CD4-positive, alpha-beta T cell (primary cell): Measurements from ENCODE around the gene PRKAR1A. TPM values are rescaled to one million over a fixed set of nuclear protein-coding genes. Genes with fewer than 3 reads are reported as not detected.
A peak's percentile ranks its signal among the peaks of the same experiment; 100 is the strongest.

Source experiments
- ATAC-seq: fragments of 200-7000 bp; cut with Tn5 transposase; one replicate; pipeline ENCODE4 v1.10.0; 2022; ENCODE audit warnings: mild to moderate bottlenecking; ENCODE audit not compliant: poor library complexity
- CTCF ChIA-PET: fragments of 350-600 bp; sonication (Branson Sonifier 250); formaldehyde crosslinking; loops from one replicate; lab custom pipeline; 2021; ENCODE audit warnings: antibody characterized with exemption, inconsistent platforms; lab: Charles Lee
- POLR2A ChIA-PET: fragments of 350-600 bp; sonication (Branson Sonifier 250); formaldehyde crosslinking; loops from one replicate; lab custom pipeline; 2021; ENCODE audit warnings: antibody characterized with exemption, inconsistent platforms; lab: Charles Lee
- DNase-seq, 14 experiments: peaks; one replicate each; pipeline ENCODE4 v3.0.0-alpha.2; 2013 to 2020; ENCODE audit warnings: mixed read lengths in 2 of 14
- H3K27ac ChIP-seq, 2 donors: one replicate each; pipeline versions ENCODE4 v1.5.1 to v1.7.0; 2013; ENCODE audit warnings: low read length in 2 of 2, low read depth in 1 of 2, mild to moderate bottlenecking in 1 of 2
- H3K27me3 ChIP-seq, 2 experiments: 1 replicate in 1 of 2; 2 replicates in 1 of 2; pipeline versions ENCODE4 v1.6.1 to v1.7.0; 2013; ENCODE audit warnings: low read length in 2 of 2, control low read depth in 1 of 2, mild to moderate bottlenecking in 1 of 2, moderate library complexity in 1 of 2; ENCODE audit not compliant: insufficient read depth in 2 of 2, control insufficient read depth in 1 of 2
- H3K36me3 ChIP-seq: one replicate; pipeline ENCODE4 v1.6.1; 2013; ENCODE audit warnings: low read length, control low read depth; ENCODE audit not compliant: insufficient read depth
- H3K4me1 ChIP-seq: one replicate; pipeline ENCODE4 v1.6.1; 2013; ENCODE audit warnings: low read length, control low read depth; ENCODE audit not compliant: insufficient read depth
- H3K4me3 ChIP-seq: one replicate; pipeline ENCODE4 v1.5.1; 2013; ENCODE audit warnings: mild to moderate bottlenecking, low read length, moderate library complexity
- H3K9me3 ChIP-seq, 2 experiments: 1 replicate in 1 of 2; 2 replicates in 1 of 2; pipeline versions ENCODE4 v1.6.1 to v1.7.0; 2013; ENCODE audit warnings: low read length in 2 of 2, mild to moderate bottlenecking in 2 of 2, control low read depth in 1 of 2, moderate library complexity in 1 of 2; ENCODE audit not compliant: control insufficient read depth in 1 of 2, insufficient read depth in 1 of 2
- H3K27ac Mint-ChIP-seq: one replicate; pipeline ENCODE4 v1.8.0; 2020; ENCODE audit warnings: mixed read lengths
- H3K27me3 Mint-ChIP-seq: one replicate; pipeline ENCODE4 v1.8.0; 2021; ENCODE audit warnings: mixed read lengths
- H3K36me3 Mint-ChIP-seq: one replicate; pipeline ENCODE4 v1.8.0; 2021; ENCODE audit warnings: low read depth, mixed read lengths
- H3K4me1 Mint-ChIP-seq: one replicate; pipeline ENCODE4 v1.8.0; 2021; ENCODE audit warnings: low read depth, mixed read lengths
- H3K4me3 Mint-ChIP-seq: one replicate; pipeline ENCODE4 v1.8.0; 2020; ENCODE audit warnings: mild to moderate bottlenecking, mixed read lengths
- H3K9me3 Mint-ChIP-seq: one replicate; pipeline ENCODE4 v1.8.0; 2020; ENCODE audit warnings: mixed read lengths
- intact Hi-C, 2 experiments: fragments of 100-400 bp; cut with DNase I in 1 of 2; cut with micrococcal nuclease in 1 of 2; formaldehyde crosslinking; loops; one replicate each; pipeline versions ENCODE4 v1.15.1 to v1.9.0; 2023 to 2025; cut with DNase I, micrococcal nuclease
- polyA plus RNA-seq, 2 donors: library from polyadenylated mRNA; unstranded; fragments of 120-200 nt; gene quantifications; one replicate each; pipeline ENCODE4 v1.2.1, GENCODE V29; 2013
- total RNA-seq, 174 experiments: library from RNA in 2 of 174; stranded (reverse) in 2 of 174; gene quantifications; one replicate each; pipeline ENCODE4 v1.2.3 and lab custom pipeline; 2021 to 2026
- TF ChIP-seq, protein P1 (sequence below): fragments of 200-600 bp; IDR thresholded peaks from one replicate; pipeline ENCODE4 v1.8.0; 2022; ENCODE audit warnings: antibody characterized with exemption, mild to moderate bottlenecking

PRKAR1A gene
- total RNA-seq (10 to 100 TPM; 88.8 to 89.1 TPM), total RNA-seq (lab: John Stamatoyannopoulos, UW) (88.5 to 448 (median 222) reads per million in 172 experiments)
- polyA plus RNA-seq (2013, experiment 1 of 2): 120 TPM
- 113 TPM for polyA plus RNA-seq (2013, experiment 2 of 2)

DNA sequence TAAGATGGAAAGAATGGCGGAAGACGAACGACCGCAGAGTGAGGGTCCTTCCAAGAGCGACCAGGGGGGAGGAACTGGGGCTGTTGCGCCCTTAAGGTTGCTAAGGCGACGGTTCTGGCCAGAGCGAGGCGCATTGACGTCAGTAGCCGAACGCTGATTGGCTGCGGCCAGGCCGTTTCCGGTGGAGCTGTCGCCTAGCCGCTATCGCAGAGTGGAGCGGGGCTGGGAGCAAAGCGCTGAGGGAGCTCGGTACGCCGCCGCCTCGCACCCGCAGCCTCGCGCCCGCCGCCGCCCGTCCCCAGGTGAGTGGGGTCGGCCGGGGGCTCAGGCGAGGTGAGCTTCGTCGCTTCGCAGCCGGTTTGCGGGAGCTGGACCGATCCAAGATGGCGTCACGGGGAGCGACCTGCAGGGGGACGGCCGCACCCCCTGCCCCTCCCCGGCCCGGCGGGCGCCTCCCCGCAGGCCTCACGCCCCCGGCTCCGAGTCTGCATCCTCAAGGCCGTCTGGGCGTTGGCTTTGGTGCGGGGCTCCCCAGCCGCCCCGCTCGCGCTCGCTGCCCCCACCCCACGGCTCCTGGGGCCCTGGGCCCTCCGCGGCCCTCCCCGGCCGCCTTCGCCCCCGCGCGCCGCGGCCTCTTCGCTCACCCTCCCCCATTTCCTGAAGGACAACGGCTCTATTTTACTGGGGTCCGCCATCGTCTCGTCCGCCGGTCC, at the start of gene PRKAR1A:
Gene PRKAR1A, plus strand, starts transcription at position 184 of the 713 bp plus-strand sequence. CDS start 2,970 bp downstream, outside the sequence.
- no peaks in the 10 kb centered on the region for H3K27me3 Mint-ChIP-seq
- ATAC-seq (peak; percentile 82), DNase-seq (peak; percentile 83 to 97 (median 90))
- intact Hi-C loops: loop anchor here (2.0 to 5.0 kb wide), 3 partner anchors 16 to 795 kb away; partner anchors contain the start of genes AMZ2 (in 1 of the 2) and NOL11 (in 1 of the 2)
- ChIA-PET POLR2A (interaction anchor here (0.6 to 3.4 kb wide), 10 partner anchors 12 to 1153 kb away, joined by 3 to 23 read pairs (median 4); partner anchors contain the start of genes AMZ2, ARSG, SLC16A6 and WIPI1), CTCF (interaction anchor here (0.6 kb wide), 1 partner anchor 265 kb away, joined by 3 read pairs; no protein-coding TSS in a partner anchor)
- peak within 1 kb of the TSS; percentile 100 for H3K4me3 Mint-ChIP-seq
- H3K36me3 Mint-ChIP-seq: peaks cover 43% of the 10 kb centered on the region
- Histone ChIP-seq H3K4me1 (peaks cover 17% of the 10 kb centered on the region), H3K9me3 (no peaks in the 10 kb centered on the region), H3K36me3 (peaks cover 23% of the 10 kb centered on the region), H3K27ac (peak within 1 kb of the TSS; percentile 98), H3K27me3 (no peaks in the 10 kb centered on the region), H3K4me3 (peak within 1 kb of the TSS; percentile 80)
- peak within 1 kb of the TSS; percentile 99 for H3K27ac Mint-ChIP-seq
- peaks cover 50% of the 10 kb centered on the region for H3K4me1 Mint-ChIP-seq
- no peaks in the 10 kb centered on the region for H3K9me3 Mint-ChIP-seq
- TF ChIP-seq, protein P1, sequence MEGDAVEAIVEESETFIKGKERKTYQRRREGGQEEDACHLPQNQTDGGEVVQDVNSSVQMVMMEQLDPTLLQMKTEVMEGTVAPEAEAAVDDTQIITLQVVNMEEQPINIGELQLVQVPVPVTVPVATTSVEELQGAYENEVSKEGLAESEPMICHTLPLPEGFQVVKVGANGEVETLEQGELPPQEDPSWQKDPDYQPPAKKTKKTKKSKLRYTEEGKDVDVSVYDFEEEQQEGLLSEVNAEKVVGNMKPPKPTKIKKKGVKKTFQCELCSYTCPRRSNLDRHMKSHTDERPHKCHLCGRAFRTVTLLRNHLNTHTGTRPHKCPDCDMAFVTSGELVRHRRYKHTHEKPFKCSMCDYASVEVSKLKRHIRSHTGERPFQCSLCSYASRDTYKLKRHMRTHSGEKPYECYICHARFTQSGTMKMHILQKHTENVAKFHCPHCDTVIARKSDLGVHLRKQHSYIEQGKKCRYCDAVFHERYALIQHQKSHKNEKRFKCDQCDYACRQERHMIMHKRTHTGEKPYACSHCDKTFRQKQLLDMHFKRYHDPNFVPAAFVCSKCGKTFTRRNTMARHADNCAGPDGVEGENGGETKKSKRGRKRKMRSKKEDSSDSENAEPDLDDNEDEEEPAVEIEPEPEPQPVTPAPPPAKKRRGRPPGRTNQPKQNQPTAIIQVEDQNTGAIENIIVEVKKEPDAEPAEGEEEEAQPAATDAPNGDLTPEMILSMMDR: no peak

DNA sequence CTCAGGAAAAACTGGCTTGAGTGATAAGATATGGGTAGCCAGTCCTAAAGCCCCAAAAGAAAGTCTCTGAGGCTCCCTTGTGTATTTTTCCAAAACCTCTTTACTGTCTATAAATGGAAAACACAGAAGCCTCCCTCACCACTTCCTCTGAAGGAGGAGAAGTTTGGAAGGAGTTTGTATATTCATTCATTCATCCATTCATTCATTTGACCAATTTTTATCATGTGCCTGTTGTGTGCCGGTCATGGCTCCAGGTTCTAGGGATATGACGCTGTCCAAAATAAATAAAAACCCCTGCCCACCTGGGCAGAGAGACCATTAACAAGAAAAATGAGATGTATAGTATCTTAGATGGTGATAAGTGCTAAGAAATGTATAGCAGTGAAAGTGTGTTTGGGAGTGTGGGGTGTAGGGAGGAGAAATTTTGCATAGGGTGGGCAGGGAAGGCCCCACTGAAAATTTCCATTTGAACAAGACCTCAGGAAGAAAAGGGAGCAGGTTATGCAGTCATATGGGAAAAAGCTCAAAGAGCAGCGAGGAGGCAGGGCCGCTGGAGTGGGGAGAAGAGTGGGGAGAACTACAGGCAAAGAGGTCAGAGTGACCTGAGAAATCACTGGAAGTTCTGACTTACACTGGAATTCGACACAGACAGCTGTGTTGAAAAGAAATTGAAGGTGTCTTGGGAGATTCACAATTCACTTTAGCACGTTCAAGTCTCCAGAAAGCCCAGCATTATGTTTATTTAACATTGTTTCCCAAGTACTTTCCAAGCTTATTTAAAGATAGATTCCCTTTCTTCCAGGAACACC, 48.8 kb upstream of the PRKAR1A start:
- Mint-ChIP-seq H3K4me3 (no peak overlapping the region), H3K4me1 (peaks cover 40% of the 10 kb centered on the region), H3K27ac (no peak overlapping the region), H3K9me3 (no peaks in the 10 kb centered on the region), H3K27me3 (no peaks in the 10 kb centered on the region), H3K36me3 (no peaks in the 10 kb centered on the region)
- ATAC-seq (no peak), DNase-seq (no peak)
- TF ChIP-seq, protein P1: peak; percentile 9
- intact Hi-C loops: loop anchor here (1.0 to 10.0 kb wide), 6 partner anchors 27 to 501 kb away; no protein-coding TSS in a partner anchor
- H3K36me3 ChIP-seq: no peaks in the 10 kb centered on the region
- H3K9me3 ChIP-seq: no peaks in the 10 kb centered on the region
- H3K27me3 ChIP-seq: peaks cover 0 to 6% of the 10 kb centered on the region in 2 experiments
- H3K4me1 ChIP-seq: peaks cover 34% of the 10 kb centered on the region
- ChIA-PET CTCF (interaction anchor here (0.9 to 1.4 kb wide), 2 partner anchors 27 to 406 kb away, joined by 3 to 4 read pairs; no protein-coding TSS in a partner anchor), POLR2A (no interaction called here)
- H3K4me3 ChIP-seq: no peak overlapping the region
- no peak overlapping the region for H3K27ac ChIP-seq

DNA sequence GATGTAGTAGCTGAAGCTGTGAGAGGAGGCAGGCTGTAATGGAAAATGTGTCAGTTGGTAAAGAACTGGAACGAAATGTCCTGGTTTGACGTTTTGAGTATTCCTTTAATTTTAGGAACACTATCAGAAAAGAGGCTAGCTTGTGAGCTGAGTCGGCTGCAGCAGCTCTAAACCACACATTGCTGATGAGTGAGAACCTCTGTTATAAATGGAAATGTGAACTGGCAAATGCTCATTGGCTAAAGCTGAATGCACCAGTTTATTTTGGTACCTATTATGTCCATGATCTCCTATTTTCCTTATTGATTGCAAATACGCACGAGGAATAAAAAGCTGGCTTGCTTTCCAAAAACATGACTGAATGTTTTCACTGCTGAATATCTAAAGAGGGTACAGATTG, 43.9 kb upstream of the PRKAR1A start:
- ATAC-seq (no peak), DNase-seq (no peak)
- no peaks in the 10 kb centered on the region for H3K4me1 ChIP-seq
- no peak overlapping the region for H3K4me3 Mint-ChIP-seq
- H3K9me3 Mint-ChIP-seq: no peaks in the 10 kb centered on the region
- no peaks in the 10 kb centered on the region for H3K9me3 ChIP-seq
- H3K4me3 ChIP-seq: no peak overlapping the region
- H3K36me3 ChIP-seq: no peaks in the 10 kb centered on the region
- POLR2A ChIA-PET: interaction anchor here (1.0 kb wide), 1 partner anchor 212 kb away, joined by 3 read pairs; no protein-coding TSS in a partner anchor
- no peak overlapping the region for H3K27ac Mint-ChIP-seq
- no peaks in the 10 kb centered on the region for H3K27me3 Mint-ChIP-seq
- H3K4me1 Mint-ChIP-seq: no peaks in the 10 kb centered on the region
- CTCF ChIA-PET: interaction anchor here (1.5 kb wide), 1 partner anchor 264 kb away, joined by 5 read pairs; no protein-coding TSS in a partner anchor
- H3K36me3 Mint-ChIP-seq: no peaks in the 10 kb centered on the region
- intact Hi-C loops: loop anchor here in 1 of 2 experiments (10.0 kb wide), 1 partner anchor 264 kb away; no protein-coding TSS in a partner anchor
- TF ChIP-seq, protein P1: no peak
- H3K27me3 ChIP-seq: peaks cover 0 to 6% of the 10 kb centered on the region in 2 experiments
- H3K27ac ChIP-seq: no peak overlapping the region
